HL-60 (cell line): ENCODE measurements around the gene FAM200B.

Experiments
- DNase-seq, 2 experiments: peaks; one replicate each; pipeline ENCODE4 v3.0.0-alpha.2; 2010 to 2020; ENCODE audit warnings: low read depth in 1 of 2, low spot score in 1 of 2
- H3K27ac ChIP-seq: fragments of 250-450 bp; sonication (Bioruptor Pico); replicated peaks from 2 replicates; pipeline ENCODE4 v1.5.1; 2020; ENCODE audit warnings: mild to moderate bottlenecking, moderate library complexity
- H3K27me3 ChIP-seq: fragments of 250-450 bp; sonication (Bioruptor Pico); 2 replicates; pipeline ENCODE4 v1.5.1; 2021; ENCODE audit warnings: mild to moderate bottlenecking, moderate library complexity; ENCODE audit not compliant: insufficient read depth, poor library complexity, severe bottlenecking
- H3K4me3 ChIP-seq: replicated peaks from 2 replicates; pipeline ENCODE4 v1.5.1; 2011; ENCODE audit warnings: mild to moderate bottlenecking, control low read depth, low read length; ENCODE audit not compliant: insufficient read depth
- GABPA ChIP-seq: IDR thresholded peaks from 2 replicates; pipeline ENCODE4 v1.6.1; 2012; ENCODE audit warnings: low read depth
- POLR2AphosphoS5 ChIP-seq: IDR thresholded peaks from 2 replicates; pipeline ENCODE4 v1.6.1; 2012; ENCODE audit warnings: low read depth
- SPI1 ChIP-seq: IDR thresholded peaks from 2 replicates; pipeline ENCODE4 v1.6.1; 2012; ENCODE audit warnings: low read depth, mild to moderate bottlenecking, borderline replicate concordance
- TF ChIP-seq, protein P1 (sequence below): IDR thresholded peaks from one replicate; pipeline ENCODE4 v1.5.1; 2011; ENCODE audit warnings: low read length, control low read depth, inconsistent platforms; ENCODE audit not compliant: insufficient read depth
- TF ChIP-seq, protein P2 (sequence below): IDR thresholded peaks from 2 replicates; pipeline ENCODE4 v1.6.1; 2012; ENCODE audit warnings: low read depth; ENCODE audit not compliant: insufficient replicate concordance

The FAM200B gene

DNA sequence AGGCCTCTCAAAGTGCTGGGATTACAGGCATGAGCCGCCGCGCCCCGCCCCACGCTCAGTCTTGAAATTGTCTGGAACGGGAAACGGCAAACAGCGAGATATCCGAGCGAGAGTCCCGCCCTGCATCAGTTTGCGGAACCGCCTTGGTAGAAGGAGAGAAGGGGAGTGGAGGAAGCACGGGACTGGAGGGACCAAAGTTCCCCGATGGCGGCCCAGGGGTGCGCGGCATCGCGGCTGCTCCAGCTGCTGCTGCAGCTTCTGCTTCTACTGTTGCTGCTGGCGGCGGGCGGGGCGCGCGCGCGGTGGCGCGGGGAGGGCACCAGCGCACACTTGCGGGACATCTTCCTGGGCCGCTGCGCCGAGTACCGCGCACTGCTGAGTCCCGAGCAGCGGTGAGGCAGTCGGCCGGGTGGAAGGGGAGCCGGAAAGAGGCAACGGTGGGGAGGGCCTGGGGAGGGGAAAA lies 21.3 kb downstream of the FAM200B start, which contains the start of gene BST1:
Gene BST1 (plus strand): TSS at position 125 of the 463 bp plus-strand sequence. CDS start 80 bp downstream, at position 205.
- peak within 1 kb of the TSS; percentile 58 for H3K27ac ChIP-seq
- H3K27me3 ChIP-seq = no peaks in the 10 kb centered on the region
- DNase-seq = peak; percentile 70 to 95
- H3K4me3 ChIP-seq = peak within 1 kb of the TSS; percentile 62
- peak; percentile 88; the same call in 1 of the 2 replicates for TF ChIP-seq SPI1
- TF ChIP-seq GABPA = no peak
- peak; percentile 63; the same call in 1 of the 2 replicates for TF ChIP-seq POLR2AphosphoS5
- TF ChIP-seq, protein P1, sequence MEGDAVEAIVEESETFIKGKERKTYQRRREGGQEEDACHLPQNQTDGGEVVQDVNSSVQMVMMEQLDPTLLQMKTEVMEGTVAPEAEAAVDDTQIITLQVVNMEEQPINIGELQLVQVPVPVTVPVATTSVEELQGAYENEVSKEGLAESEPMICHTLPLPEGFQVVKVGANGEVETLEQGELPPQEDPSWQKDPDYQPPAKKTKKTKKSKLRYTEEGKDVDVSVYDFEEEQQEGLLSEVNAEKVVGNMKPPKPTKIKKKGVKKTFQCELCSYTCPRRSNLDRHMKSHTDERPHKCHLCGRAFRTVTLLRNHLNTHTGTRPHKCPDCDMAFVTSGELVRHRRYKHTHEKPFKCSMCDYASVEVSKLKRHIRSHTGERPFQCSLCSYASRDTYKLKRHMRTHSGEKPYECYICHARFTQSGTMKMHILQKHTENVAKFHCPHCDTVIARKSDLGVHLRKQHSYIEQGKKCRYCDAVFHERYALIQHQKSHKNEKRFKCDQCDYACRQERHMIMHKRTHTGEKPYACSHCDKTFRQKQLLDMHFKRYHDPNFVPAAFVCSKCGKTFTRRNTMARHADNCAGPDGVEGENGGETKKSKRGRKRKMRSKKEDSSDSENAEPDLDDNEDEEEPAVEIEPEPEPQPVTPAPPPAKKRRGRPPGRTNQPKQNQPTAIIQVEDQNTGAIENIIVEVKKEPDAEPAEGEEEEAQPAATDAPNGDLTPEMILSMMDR = no peak
- TF ChIP-seq, protein P2, sequence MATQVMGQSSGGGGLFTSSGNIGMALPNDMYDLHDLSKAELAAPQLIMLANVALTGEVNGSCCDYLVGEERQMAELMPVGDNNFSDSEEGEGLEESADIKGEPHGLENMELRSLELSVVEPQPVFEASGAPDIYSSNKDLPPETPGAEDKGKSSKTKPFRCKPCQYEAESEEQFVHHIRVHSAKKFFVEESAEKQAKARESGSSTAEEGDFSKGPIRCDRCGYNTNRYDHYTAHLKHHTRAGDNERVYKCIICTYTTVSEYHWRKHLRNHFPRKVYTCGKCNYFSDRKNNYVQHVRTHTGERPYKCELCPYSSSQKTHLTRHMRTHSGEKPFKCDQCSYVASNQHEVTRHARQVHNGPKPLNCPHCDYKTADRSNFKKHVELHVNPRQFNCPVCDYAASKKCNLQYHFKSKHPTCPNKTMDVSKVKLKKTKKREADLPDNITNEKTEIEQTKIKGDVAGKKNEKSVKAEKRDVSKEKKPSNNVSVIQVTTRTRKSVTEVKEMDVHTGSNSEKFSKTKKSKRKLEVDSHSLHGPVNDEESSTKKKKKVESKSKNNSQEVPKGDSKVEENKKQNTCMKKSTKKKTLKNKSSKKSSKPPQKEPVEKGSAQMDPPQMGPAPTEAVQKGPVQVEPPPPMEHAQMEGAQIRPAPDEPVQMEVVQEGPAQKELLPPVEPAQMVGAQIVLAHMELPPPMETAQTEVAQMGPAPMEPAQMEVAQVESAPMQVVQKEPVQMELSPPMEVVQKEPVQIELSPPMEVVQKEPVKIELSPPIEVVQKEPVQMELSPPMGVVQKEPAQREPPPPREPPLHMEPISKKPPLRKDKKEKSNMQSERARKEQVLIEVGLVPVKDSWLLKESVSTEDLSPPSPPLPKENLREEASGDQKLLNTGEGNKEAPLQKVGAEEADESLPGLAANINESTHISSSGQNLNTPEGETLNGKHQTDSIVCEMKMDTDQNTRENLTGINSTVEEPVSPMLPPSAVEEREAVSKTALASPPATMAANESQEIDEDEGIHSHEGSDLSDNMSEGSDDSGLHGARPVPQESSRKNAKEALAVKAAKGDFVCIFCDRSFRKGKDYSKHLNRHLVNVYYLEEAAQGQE = peak; percentile 50

DNA sequence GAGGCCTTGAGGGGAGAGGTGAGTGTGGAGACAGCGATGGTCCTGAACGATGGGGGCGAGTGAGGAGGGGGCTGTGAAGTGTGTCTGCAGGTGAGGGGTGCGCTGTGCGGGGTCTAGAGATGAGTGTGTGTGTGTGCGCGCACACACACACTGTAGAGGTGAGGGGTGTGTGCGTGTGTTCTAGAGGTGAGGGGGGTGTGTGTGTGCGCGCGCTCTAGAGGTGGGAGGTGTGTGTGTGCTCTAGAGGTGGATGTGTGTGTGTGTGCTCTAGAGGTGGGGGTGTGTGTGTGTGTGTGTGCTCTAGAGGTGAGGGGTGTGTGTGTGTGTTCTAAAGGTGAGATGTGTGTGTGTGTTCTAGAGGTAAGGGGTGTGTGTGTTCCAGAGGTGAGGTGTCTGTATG lies 21.8 kb downstream of the FAM200B start:
- H3K27ac ChIP-seq = peak overlapping the region; percentile 58
- peak overlapping the region; percentile 62 for H3K4me3 ChIP-seq
- no peaks in the 10 kb centered on the region for H3K27me3 ChIP-seq
- DNase-seq = no peak
- TF ChIP-seq, protein P1 = no peak
- no peak for TF ChIP-seq SPI1
- TF ChIP-seq GABPA = no peak
- no peak for TF ChIP-seq POLR2AphosphoS5
- TF ChIP-seq, protein P2 = no peak

DNA sequence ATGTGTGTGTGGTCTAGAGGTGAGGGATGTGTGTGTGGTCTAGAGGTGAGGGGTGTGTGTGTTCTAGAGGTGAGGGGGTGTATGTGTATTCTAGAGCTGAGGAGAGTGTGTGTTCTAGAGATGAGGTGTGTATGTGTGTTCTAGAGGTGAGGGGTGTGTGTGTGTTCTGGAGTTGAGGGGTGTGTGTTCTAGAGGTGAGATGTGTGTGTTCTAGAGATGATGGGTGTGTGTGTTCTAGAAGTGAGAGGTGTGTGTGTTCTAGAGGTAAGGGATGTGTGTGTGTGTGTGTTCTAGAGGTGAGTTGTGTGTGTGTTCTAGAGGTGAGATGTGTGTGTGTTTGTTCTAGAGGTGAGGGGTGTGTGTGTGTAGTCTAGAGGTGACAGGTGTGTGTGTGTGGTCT lies 22.5 kb downstream of the FAM200B start:
- TF ChIP-seq POLR2AphosphoS5 (no peak), SPI1 (no peak), GABPA (no peak)
- TF ChIP-seq, protein P2 = no peak
- TF ChIP-seq, protein P1 = no peak
- DNase-seq = no peak
- no peak overlapping the region for H3K4me3 ChIP-seq
- H3K27ac ChIP-seq = no peak overlapping the region; the same call in 1 of the 2 replicates
- no peaks in the 10 kb centered on the region for H3K27me3 ChIP-seq
